ENCODE measurements around the gene THUMPD2.

Gene THUMPD2

GRCh38 chr2:39715095-39715494 is 64.0 kb downstream of the THUMPD2 start:
- DNase-seq = no peak

GRCh38 chr2:39712953-39713352 is 66.1 kb downstream of the THUMPD2 start:
- DNase-seq = no peak

- DNase-seq = no peak
Measured at GRCh38 chr2:39710807-39711206, 68.3 kb downstream of the THUMPD2 start.

GRCh38 chr2:39708003-39708402 is 71.1 kb downstream of the THUMPD2 start:
- no peak for DNase-seq

- DNase-seq = no peak
Measured at GRCh38 chr2:39706945-39707344, 72.1 kb downstream of the THUMPD2 start.

- no peak for DNase-seq
Measured at GRCh38 chr2:39706312-39706711, 72.7 kb downstream of the THUMPD2 start.

GRCh38 chr2:39705638-39706037 is 73.4 kb downstream of the THUMPD2 start:
- no peak for DNase-seq

GRCh38 chr2:39704540-39704939 is 74.5 kb downstream of the THUMPD2 start:
- DNase-seq = no peak

GRCh38 chr2:39703181-39703872 is 75.7 kb downstream of the THUMPD2 start:
- DNase-seq = no peak

- no peak for DNase-seq
Measured at GRCh38 chr2:39701137-39701536, 77.9 kb downstream of the THUMPD2 start.

- DNase-seq = no peak
Measured at GRCh38 chr2:39697454-39697853, 81.6 kb downstream of the THUMPD2 start.

GRCh38 chr2:39696838-39697237 is 82.2 kb downstream of the THUMPD2 start:
- no peak for DNase-seq

- DNase-seq = no peak
Measured at GRCh38 chr2:39696101-39696553, 82.9 kb downstream of the THUMPD2 start.

GRCh38 chr2:39693245-39693644 is 85.8 kb downstream of the THUMPD2 start:
- no peak for DNase-seq

- no peak for DNase-seq
Measured at GRCh38 chr2:39689876-39690275, 89.2 kb downstream of the THUMPD2 start.

GRCh38 chr2:39689272-39689841 is 89.7 kb downstream of the THUMPD2 start:
- no peak for DNase-seq

- DNase-seq = no peak
Measured at GRCh38 chr2:39688181-39688580, 90.9 kb downstream of the THUMPD2 start.

GRCh38 chr2:39686456-39686855 is 92.6 kb downstream of the THUMPD2 start:
- no peak for DNase-seq
